Measurements from ENCODE around the gene PVRIG. TPM values are rescaled to one million over a fixed set of nuclear protein-coding genes. Genes with fewer than 3 reads are reported as not detected.

PVRIG gene
- total RNA-seq, 1 donor, result not detected

DNA sequence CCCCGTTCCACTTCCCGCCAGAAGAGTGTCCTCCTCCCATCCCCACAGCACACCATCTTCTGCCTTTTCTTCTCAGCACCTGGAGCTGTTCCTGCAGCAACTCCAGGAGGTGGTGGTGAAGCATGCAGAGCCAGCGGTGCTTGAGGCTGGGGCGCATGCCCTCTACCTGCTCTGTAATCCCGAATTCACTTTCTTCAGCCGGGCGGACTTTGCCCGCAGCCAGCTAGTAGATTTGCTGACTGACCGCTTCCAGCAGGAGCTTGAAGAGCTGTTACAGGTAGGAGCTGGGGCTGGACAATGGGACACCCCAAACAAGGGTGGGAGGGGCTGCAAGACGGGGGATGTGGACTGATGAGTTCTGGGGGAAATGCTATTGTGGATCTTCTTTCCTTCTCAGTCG is 19.1 kb upstream of the PVRIG start:
- Histone ChIP-seq H3K36me3 (ENCODE audit: insufficient read depth, low read length) (no peaks in the 10 kb centered on the region), H3K4me3 (ENCODE audit: insufficient read depth, low read length) (no peak overlapping the region), H4K20me1 (ENCODE audit: insufficient read depth, low read length) (no peaks in the 10 kb centered on the region), H3K27ac (ENCODE audit: low read depth, low read length) (no peak overlapping the region), H3K79me2 (ENCODE audit: insufficient read depth, low read length) (no peaks in the 10 kb centered on the region), H3K4me1 (ENCODE audit: insufficient read depth, low read length) (no peaks in the 10 kb centered on the region), H2AFZ (ENCODE audit: low read length) (no peak overlapping the region), H3K4me2 (ENCODE audit: insufficient read depth, low read length) (no peak overlapping the region), H3K9me3 (ENCODE audit: low read depth, low read length) (no peaks in the 10 kb centered on the region), H3K27me3 (ENCODE audit: insufficient read depth, low read length) (peaks cover 19% of the 10 kb centered on the region)
- no peak for DNase-seq (ENCODE audit: insufficient read length, low spot score, missing footprints)
- TF ChIP-seq, protein P1, sequence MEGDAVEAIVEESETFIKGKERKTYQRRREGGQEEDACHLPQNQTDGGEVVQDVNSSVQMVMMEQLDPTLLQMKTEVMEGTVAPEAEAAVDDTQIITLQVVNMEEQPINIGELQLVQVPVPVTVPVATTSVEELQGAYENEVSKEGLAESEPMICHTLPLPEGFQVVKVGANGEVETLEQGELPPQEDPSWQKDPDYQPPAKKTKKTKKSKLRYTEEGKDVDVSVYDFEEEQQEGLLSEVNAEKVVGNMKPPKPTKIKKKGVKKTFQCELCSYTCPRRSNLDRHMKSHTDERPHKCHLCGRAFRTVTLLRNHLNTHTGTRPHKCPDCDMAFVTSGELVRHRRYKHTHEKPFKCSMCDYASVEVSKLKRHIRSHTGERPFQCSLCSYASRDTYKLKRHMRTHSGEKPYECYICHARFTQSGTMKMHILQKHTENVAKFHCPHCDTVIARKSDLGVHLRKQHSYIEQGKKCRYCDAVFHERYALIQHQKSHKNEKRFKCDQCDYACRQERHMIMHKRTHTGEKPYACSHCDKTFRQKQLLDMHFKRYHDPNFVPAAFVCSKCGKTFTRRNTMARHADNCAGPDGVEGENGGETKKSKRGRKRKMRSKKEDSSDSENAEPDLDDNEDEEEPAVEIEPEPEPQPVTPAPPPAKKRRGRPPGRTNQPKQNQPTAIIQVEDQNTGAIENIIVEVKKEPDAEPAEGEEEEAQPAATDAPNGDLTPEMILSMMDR (IDR thresholded peaks at IDR 0.05; ENCODE audit: extremely low read depth, low read depth, low read length), result no peak

DNA sequence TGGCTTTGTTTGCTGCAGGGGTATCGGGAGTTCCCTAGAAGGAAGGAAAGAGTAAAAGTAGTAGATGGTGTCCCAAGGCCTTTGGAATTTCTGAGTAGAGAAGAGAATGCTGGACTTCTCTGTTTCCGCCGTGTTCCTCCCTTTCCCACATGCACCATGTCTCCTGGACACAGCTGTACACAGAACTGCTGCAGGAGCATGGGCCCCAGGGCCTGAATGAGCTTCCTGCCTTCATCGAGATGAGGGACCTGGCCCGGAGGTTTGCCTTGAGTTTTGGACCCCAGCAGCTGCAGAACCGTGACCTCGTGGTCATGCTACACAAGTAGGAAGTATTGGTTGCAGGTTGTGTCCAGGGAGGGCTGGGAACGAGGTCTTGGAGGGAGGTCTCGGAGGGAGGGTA is 15.3 kb upstream of the PVRIG start:
- H4K20me1 ChIP-seq (ENCODE audit: insufficient read depth, low read length), result no peaks in the 10 kb centered on the region
- no peak for DNase-seq (ENCODE audit: insufficient read length, low spot score, missing footprints)
- TF ChIP-seq, protein P1 (IDR thresholded peaks at IDR 0.05; ENCODE audit: extremely low read depth, low read depth, low read length), result no peak

DNA sequence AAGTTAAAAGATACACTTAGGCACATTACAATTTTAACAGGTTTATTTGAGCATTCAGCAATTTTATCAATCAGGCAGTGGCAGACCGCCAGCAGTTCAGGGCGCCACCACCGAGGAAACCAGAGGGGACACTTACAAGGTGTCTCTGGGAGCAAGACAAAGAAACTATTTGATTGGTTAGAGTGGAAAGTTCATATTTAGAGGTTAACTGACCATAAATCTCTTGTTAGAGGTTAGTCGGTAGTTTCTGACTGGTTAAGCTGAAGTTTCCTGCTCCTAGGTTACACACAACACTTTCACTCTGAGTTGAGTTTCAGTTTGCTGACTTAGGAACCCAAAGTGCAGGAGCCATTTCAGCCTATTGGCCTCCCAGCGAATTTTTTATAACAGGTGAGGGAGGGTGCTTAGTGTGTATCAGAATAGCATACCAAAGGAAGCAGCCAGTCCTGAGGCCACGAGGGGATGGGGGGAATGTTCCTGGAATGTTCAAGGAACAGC is 10.8 kb upstream of the PVRIG start:
- Histone ChIP-seq H3K4me1 (ENCODE audit: insufficient read depth, low read length) (no peaks in the 10 kb centered on the region), H2AFZ (ENCODE audit: low read length) (no peak overlapping the region), H3K4me2 (ENCODE audit: insufficient read depth, low read length) (peak overlapping the region; percentile 19), H3K4me3 (ENCODE audit: insufficient read depth, low read length) (no peak overlapping the region), H3K27me3 (ENCODE audit: insufficient read depth, low read length) (peaks cover 38% of the 10 kb centered on the region), H3K36me3 (ENCODE audit: insufficient read depth, low read length) (no peaks in the 10 kb centered on the region), H4K20me1 (ENCODE audit: insufficient read depth, low read length) (no peaks in the 10 kb centered on the region), H3K27ac (ENCODE audit: low read depth, low read length) (no peak overlapping the region), H3K9me3 (ENCODE audit: low read depth, low read length) (no peaks in the 10 kb centered on the region), H3K79me2 (ENCODE audit: insufficient read depth, low read length) (no peaks in the 10 kb centered on the region)
- no peak for DNase-seq (ENCODE audit: insufficient read length, low spot score, missing footprints)
- TF ChIP-seq, protein P1 (IDR thresholded peaks at IDR 0.05; ENCODE audit: extremely low read depth, low read depth, low read length), result no peak

More for the DNA sequence above, 15.3 kb upstream of the PVRIG start:
- Histone ChIP-seq H3K36me3 (ENCODE audit: insufficient read depth, low read length) (no peaks in the 10 kb centered on the region), H3K9me3 (ENCODE audit: low read depth, low read length) (no peaks in the 10 kb centered on the region), H3K27me3 (ENCODE audit: insufficient read depth, low read length) (peaks cover 25% of the 10 kb centered on the region), H3K79me2 (ENCODE audit: insufficient read depth, low read length) (no peaks in the 10 kb centered on the region), H3K27ac (ENCODE audit: low read depth, low read length) (no peak overlapping the region), H3K4me1 (ENCODE audit: insufficient read depth, low read length) (no peaks in the 10 kb centered on the region), H3K4me2 (ENCODE audit: insufficient read depth, low read length) (no peak overlapping the region), H2AFZ (ENCODE audit: low read length) (no peak overlapping the region), H3K4me3 (ENCODE audit: insufficient read depth, low read length) (no peak overlapping the region)

DNA sequence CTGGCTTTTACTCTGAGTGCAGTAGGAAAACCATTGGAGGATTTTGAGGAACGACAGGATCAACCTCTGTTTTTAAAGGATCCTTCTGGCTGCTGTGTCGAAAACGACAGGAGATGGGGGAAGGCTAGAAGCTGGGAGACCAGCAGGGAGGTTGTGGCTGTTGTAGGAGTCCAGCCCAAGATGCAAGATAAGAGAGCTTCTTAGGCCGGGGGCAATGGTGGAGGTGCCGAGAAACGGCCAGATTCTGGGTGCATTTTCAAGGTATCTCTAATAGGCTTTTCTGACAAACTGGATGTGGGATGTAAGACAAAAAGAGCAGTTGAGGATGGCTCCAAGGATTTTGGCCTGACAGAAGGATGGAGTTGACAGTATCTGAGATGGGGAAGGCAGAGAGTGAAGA is 10.3 kb upstream of the PVRIG start:
- Histone ChIP-seq H3K27ac (ENCODE audit: low read depth, low read length) (no peak overlapping the region), H3K4me1 (ENCODE audit: insufficient read depth, low read length) (no peaks in the 10 kb centered on the region), H3K4me2 (ENCODE audit: insufficient read depth, low read length) (no peak overlapping the region), H3K9me3 (ENCODE audit: low read depth, low read length) (no peaks in the 10 kb centered on the region), H3K4me3 (ENCODE audit: insufficient read depth, low read length) (no peak overlapping the region), H4K20me1 (ENCODE audit: insufficient read depth, low read length) (no peaks in the 10 kb centered on the region), H3K27me3 (ENCODE audit: insufficient read depth, low read length) (peaks cover 38% of the 10 kb centered on the region), H3K79me2 (ENCODE audit: insufficient read depth, low read length) (no peaks in the 10 kb centered on the region), H2AFZ (ENCODE audit: low read length) (no peak overlapping the region), H3K36me3 (ENCODE audit: insufficient read depth, low read length) (no peaks in the 10 kb centered on the region)
- no peak for DNase-seq (ENCODE audit: insufficient read length, low spot score, missing footprints)
- TF ChIP-seq, protein P1 (IDR thresholded peaks at IDR 0.05; ENCODE audit: extremely low read depth, low read depth, low read length), result no peak

Data from osteoblast (primary cell).